ENCODE results near the gene FBLL1. TPM values are rescaled to one million over a fixed set of nuclear protein-coding genes. Genes with fewer than 3 reads are reported as not detected.
A peak's percentile ranks its signal among the peaks of the same experiment; 100 is the strongest.
"Not testable (repeated sequence)": the region's sequence is repeated elsewhere in the genome, so short reads cannot be mapped to it uniquely, and the experiment has no call there.

FBLL1 gene
- 0.30 and 0.35 TPM in 2 replicates for total RNA-seq

- no peak for DNase-seq (ENCODE audit: low read depth)
Measured at GRCh38 chr5:168528521-168529373, at the start of gene FBLL1. Gene FBLL1 (plus strand): TSS chr5:168529305. CDS start chr5:168529505, 200 bp downstream.

- DNase-seq (ENCODE audit: low read depth) = no peak
Measured at GRCh38 chr5:168480601-168481000, 48.5 kb upstream of the FBLL1 start.

- no peak for DNase-seq (ENCODE audit: low read depth)
Measured at GRCh38 chr5:168481330-168481788, 47.7 kb upstream of the FBLL1 start.

GRCh38 chr5:168482361-168482760 lies 46.7 kb upstream of the FBLL1 start:
- DNase-seq (ENCODE audit: low read depth) = no peak

GRCh38 chr5:168486136-168486879 lies 42.8 kb upstream of the FBLL1 start, which contains the start of gene RARS1:
Gene RARS1 (plus strand): TSS chr5:168486471. CDS start chr5:168486499, 28 bp downstream.
- DNase-seq (ENCODE audit: low read depth) = peak; percentile 89

- no peak for DNase-seq (ENCODE audit: low read depth)
Measured at GRCh38 chr5:168489059-168489458, 40.0 kb upstream of the FBLL1 start.

- no peak for DNase-seq (ENCODE audit: low read depth)
Measured at GRCh38 chr5:168494057-168494555, 35.0 kb upstream of the FBLL1 start.

- DNase-seq (ENCODE audit: low read depth) = no peak
Measured at GRCh38 chr5:168502563-168503237, 26.4 kb upstream of the FBLL1 start.

GRCh38 chr5:168513861-168514428 lies 15.2 kb upstream of the FBLL1 start:
- peak; percentile 21 for DNase-seq (ENCODE audit: low read depth)

GRCh38 chr5:168525856-168526255 lies 3.2 kb upstream of the FBLL1 start:
- DNase-seq (ENCODE audit: low read depth) = no peak

GRCh38 chr5:168527756-168528295 lies 1.3 kb upstream of the FBLL1 start:
- no peak for DNase-seq (ENCODE audit: low read depth)

GRCh38 chr5:168529374-168530234 lies 499 bp downstream of the FBLL1 start:
- no peak for DNase-seq (ENCODE audit: low read depth)

GRCh38 chr5:168530621-168531150 lies 1.6 kb downstream of the FBLL1 start:
- peak; percentile 22 for DNase-seq (ENCODE audit: low read depth)

- DNase-seq (ENCODE audit: low read depth) = no peak
Measured at GRCh38 chr5:168531191-168531590, 2.1 kb downstream of the FBLL1 start.

- no peak for DNase-seq (ENCODE audit: low read depth)
Measured at GRCh38 chr5:168531987-168532864, 3.1 kb downstream of the FBLL1 start.

GRCh38 chr5:168534351-168534750 lies 5.2 kb downstream of the FBLL1 start:
- DNase-seq (ENCODE audit: low read depth) = not testable (repeated sequence)

- DNase-seq (ENCODE audit: low read depth) = no peak
Measured at GRCh38 chr5:168537176-168537575, 8.1 kb downstream of the FBLL1 start.

GRCh38 chr5:168549554-168549953 lies 20.4 kb downstream of the FBLL1 start:
- no peak for DNase-seq (ENCODE audit: low read depth)

GRCh38 chr5:168550656-168551055 lies 21.6 kb downstream of the FBLL1 start:
- no peak for DNase-seq (ENCODE audit: low read depth)

All from renal cortical epithelial cell (primary cell).